B cell (primary cell): ENCODE data around the gene SNX17. TPM values are rescaled to one million over a fixed set of nuclear protein-coding genes. Genes with fewer than 3 reads are reported as not detected.

Source experiments
- ATAC-seq: fragments of 200-7000 bp; cut with Tn5 transposase; one replicate; pipeline ENCODE4 v1.10.0; 2021; ENCODE audit warnings: low read depth, mild to moderate bottlenecking, moderate number of reproducible peaks, moderate library complexity
- CTCF ChIA-PET: fragments of 350-600 bp; sonication (Branson Sonifier 250); formaldehyde crosslinking; loops from one replicate; lab custom pipeline; 2021; ENCODE audit warnings: antibody characterized with exemption, inconsistent platforms; lab: Charles Lee
- POLR2A ChIA-PET: fragments of 350-600 bp; sonication (Branson Sonifier 250); formaldehyde crosslinking; loops from one replicate; lab custom pipeline; 2021; ENCODE audit warnings: antibody characterized with exemption; lab: Charles Lee
- DNase-seq: peaks from one replicate; pipeline ENCODE4 v3.0.0; 2013
- H2AFZ ChIP-seq: 2 replicates; pipeline ENCODE4 v1.6.1; 2012; ENCODE audit warnings: mild to moderate bottlenecking, low read depth, low read length; ENCODE audit not compliant: insufficient read depth, poor library complexity, severe bottlenecking
- H3K27ac ChIP-seq, 2 donors: 1 replicate in 1 of 2; 2 replicates in 1 of 2; pipeline ENCODE4 v1.5.1; 2012 to 2013; ENCODE audit warnings: low read length in 2 of 2, mild to moderate bottlenecking in 2 of 2, moderate library complexity in 1 of 2
- H3K27me3 ChIP-seq, 4 experiments: fragments of 200-600 bp in 1 of 4; sonication (generic) in 1 of 4; replicated peaks in 1 of 4; 1 replicate in 2 of 4; 2 replicates in 2 of 4; pipeline versions ENCODE4 v1.6.1 to v1.7.0; 2013 to 2016; ENCODE audit warnings: low read length in 3 of 4, mild to moderate bottlenecking in 2 of 4, mixed read lengths in 1 of 4, moderate library complexity in 1 of 4; ENCODE audit not compliant: insufficient read depth in 4 of 4, control insufficient read depth in 3 of 4; ENCODE audit errors: control extremely low read depth in 1 of 4
- H3K36me3 ChIP-seq, 2 experiments: replicated peaks in 1 of 2; 1 replicate in 1 of 2; 2 replicates in 1 of 2; pipeline versions ENCODE4 v1.6.1 to v1.7.1; 2013; ENCODE audit warnings: low read length in 1 of 2; ENCODE audit not compliant: insufficient read depth in 2 of 2, control insufficient read depth in 1 of 2; ENCODE audit errors: control extremely low read depth in 1 of 2, extremely low read depth in 1 of 2
- H3K4me1 ChIP-seq, 2 donors: fragments of 200-600 bp in 1 of 2; sonication (generic) in 1 of 2; 1 replicate in 1 of 2; 2 replicates in 1 of 2; pipeline versions ENCODE4 v1.5.1 to v1.6.1; 2013 to 2017; ENCODE audit warnings: low read length in 2 of 2; ENCODE audit not compliant: control insufficient read depth in 2 of 2, insufficient read depth in 2 of 2
- H3K4me2 ChIP-seq: replicated peaks from 2 replicates; pipeline ENCODE3; 2012; ENCODE audit warnings: mild to moderate bottlenecking, low read depth, low read length; ENCODE audit not compliant: poor library complexity, severe bottlenecking
- H3K4me3 ChIP-seq, 5 experiments: fragments of 200-600 bp in 1 of 5; sonication (generic) in 1 of 5; 1 replicate in 3 of 5; 2 replicates in 2 of 5; pipeline versions ENCODE4 v1.5.1 to v1.7.0; 2011 to 2016; ENCODE audit warnings: low read length in 4 of 5, mild to moderate bottlenecking in 4 of 5, low read depth in 2 of 5, control low read depth in 1 of 5, moderate library complexity in 1 of 5; ENCODE audit not compliant: insufficient read depth in 1 of 5; ENCODE audit errors: control extremely low read depth in 1 of 5, extremely low read depth in 1 of 5
- H3K79me2 ChIP-seq: fragments of 200-600 bp; sonication (generic); one replicate; pipeline ENCODE4 v1.6.0; 2016; ENCODE audit warnings: low read length; ENCODE audit not compliant: control insufficient read depth, insufficient read depth
- H3K9ac ChIP-seq: fragments of 200-600 bp; sonication (generic); 2 replicates; pipeline ENCODE4 v1.6.1; 2017; ENCODE audit warnings: mild to moderate bottlenecking, low read length, moderate library complexity
- H3K9me3 ChIP-seq, 3 donors: one replicate each; pipeline versions ENCODE4 v1.6.1 to v1.7.1; 2013; ENCODE audit warnings: low read length in 2 of 3; ENCODE audit not compliant: control insufficient read depth in 2 of 3, insufficient read depth in 1 of 3; ENCODE audit errors: control extremely low read depth in 1 of 3
- H4K20me1 ChIP-seq: 2 replicates; pipeline ENCODE4 v1.6.0; 2012; ENCODE audit warnings: mild to moderate bottlenecking, low read length; ENCODE audit not compliant: insufficient read depth, control insufficient read depth, poor library complexity, severe bottlenecking
- H3K27ac Mint-ChIP-seq: one replicate; pipeline ENCODE4 v1.8.0; 2021; ENCODE audit warnings: mixed read lengths
- H3K27me3 Mint-ChIP-seq: one replicate; pipeline ENCODE4 v1.8.0; 2021; ENCODE audit warnings: mixed read lengths
- H3K4me1 Mint-ChIP-seq: one replicate; pipeline ENCODE4 v1.8.0; 2021; ENCODE audit warnings: mixed read lengths
- H3K4me3 Mint-ChIP-seq: one replicate; pipeline ENCODE4 v1.8.0; 2021; ENCODE audit warnings: mixed read lengths
- H3K9me3 Mint-ChIP-seq: one replicate; pipeline ENCODE4 v1.8.0; 2022; ENCODE audit warnings: mixed read lengths; ENCODE audit not compliant: insufficient read depth
- CTCF ChIP-seq: fragments of 200-600 bp; IDR thresholded peaks from one replicate; pipeline ENCODE4 v1.8.0; 2022; ENCODE audit warnings: antibody characterized with exemption, mild to moderate bottlenecking
- EZH2 ChIP-seq: IDR thresholded peaks from 2 replicates; pipeline ENCODE4 v1.6.1; 2012; ENCODE audit warnings: borderline replicate concordance, low read depth, mild to moderate bottlenecking, moderate library complexity, low read length; ENCODE audit not compliant: insufficient read depth, poor library complexity, severe bottlenecking
- WGBS: methylation state at CpG from one replicate; pipeline ENCODE4 v1.1.5; 2013; ENCODE audit warnings: missing lambda C conversion rate; ENCODE audit not compliant: insufficient coverage; 5-methylcytosine and 5-hydroxymethylcytosine counted together
- intact Hi-C: fragments of 100-400 bp; cut with micrococcal nuclease; formaldehyde crosslinking; loops from one replicate; pipeline ENCODE4 v1.10.0; 2022
- polyA plus RNA-seq: library from polyadenylated mRNA; depleted of rRNA; stranded (reverse); fragments of >200 nt; gene quantifications from 2 replicates; pipeline ENCODE4 v1.2.3, GENCODE V29; 2012
- total RNA-seq, 2 donors: library from RNA; stranded (reverse); fragments of 120-200 nt in 1 of 2; gene quantifications; 1 replicate in 1 of 2; 2 replicates in 1 of 2; pipeline versions ENCODE4 v1.2.3 to v1.2.4, GENCODE V29; 2013 to 2022

SNX17 gene
- total and polyA plus RNA-seq, 2 donors (not counting 1 experiment from before 2014, with no cell fraction given), result 103 to 158 TPM

GRCh38 chr2:27390822-27391679 is 20.6 kb downstream of the SNX17 start:
- no peak overlapping the region for H3K27ac Mint-ChIP-seq
- DNase-seq, result no peak
- CTCF ChIA-PET, result no interaction called here
- H3K4me1 Mint-ChIP-seq, result peaks cover 3% of the 10 kb centered on the region
- Histone ChIP-seq H4K20me1 (peaks cover 28% of the 10 kb centered on the region), H3K27ac (no peak overlapping the region), H3K4me1 (no peaks in the 10 kb centered on the region), H3K36me3 (peaks cover 0 to 18% of the 10 kb centered on the region in 2 experiments), H3K9ac (no peak overlapping the region), H3K79me2 (peaks cover 73% of the 10 kb centered on the region), H3K4me2 (no peak overlapping the region), H3K27me3 (no peaks in the 10 kb centered on the region), H3K4me3 (no peak overlapping the region), H2AFZ (no peak overlapping the region), H3K9me3 (no peaks in the 10 kb centered on the region)
- no peak overlapping the region for H3K4me3 Mint-ChIP-seq
- WGBS, result 93% methylated on average over 3 of the region's 9 CpGs
- POLR2A ChIA-PET, result interaction anchor here (0.6 kb wide), 1 partner anchor 93 kb away, joined by 3 read pairs; no protein-coding TSS in a partner anchor
- intact Hi-C loops, result no loop called here
- TF ChIP-seq CTCF (no peak), EZH2 (no peak)
- no peaks in the 10 kb centered on the region for H3K27me3 Mint-ChIP-seq
- ATAC-seq, result no peak
- no peaks in the 10 kb centered on the region for H3K9me3 Mint-ChIP-seq

GRCh38 chr2:27393225-27393624 is 22.8 kb downstream of the SNX17 start:
- POLR2A ChIA-PET, result no interaction called here
- intact Hi-C loops, result no loop called here
- H3K79me2 ChIP-seq, result peaks cover 90% of the 10 kb centered on the region

More at GRCh38 chr2:27393225-27393624, 22.8 kb downstream of the SNX17 start:
- Histone ChIP-seq H2AFZ (no peak overlapping the region), H3K9ac (no peak overlapping the region), H3K9me3 (no peaks in the 10 kb centered on the region), H4K20me1 (peaks cover 39% of the 10 kb centered on the region), H3K27ac (no peak overlapping the region), H3K4me1 (no peaks in the 10 kb centered on the region), H3K27me3 (no peaks in the 10 kb centered on the region), H3K36me3 (peaks cover 0 to 9% of the 10 kb centered on the region in 2 experiments), H3K4me3 (no peak overlapping the region), H3K4me2 (no peak overlapping the region)
- no peaks in the 10 kb centered on the region for H3K9me3 Mint-ChIP-seq
- H3K4me3 Mint-ChIP-seq, result no peak overlapping the region
- CTCF ChIA-PET, result no interaction called here
- ATAC-seq (no peak), DNase-seq (no peak)
- peaks cover 7% of the 10 kb centered on the region for H3K4me1 Mint-ChIP-seq
- no peak overlapping the region for H3K27ac Mint-ChIP-seq
- no peak for TF ChIP-seq CTCF
- TF ChIP-seq EZH2, result no peak
- H3K27me3 Mint-ChIP-seq, result no peaks in the 10 kb centered on the region
- WGBS, result 98% methylated on average over 26 of the region's 33 CpGs
